Activated naive CD4-positive, alpha-beta T cell treated with anti-CD3 and anti-CD28 coated beads for 36 hours (primary cell): ENCODE measurements around the gene SERPINE2. TPM values are rescaled to one million over a fixed set of nuclear protein-coding genes. Genes with fewer than 3 reads are reported as not detected.

Experiments
- CTCF ChIA-PET: fragments of 350-600 bp; sonication (Branson Sonifier 250); formaldehyde crosslinking; loops from one replicate; lab custom pipeline; 2021; ENCODE audit warnings: antibody characterized with exemption; lab: Charles Lee
- DNase-seq: peaks from one replicate; pipeline ENCODE4 v3.0.0-alpha.2; 2020
- H3K27ac Mint-ChIP-seq: one replicate; pipeline ENCODE4 v1.8.0; 2021; ENCODE audit warnings: mild to moderate bottlenecking, mixed read lengths
- H3K27me3 Mint-ChIP-seq: one replicate; pipeline ENCODE4 v1.8.0; 2021; ENCODE audit warnings: low read depth, mixed read lengths
- H3K36me3 Mint-ChIP-seq: one replicate; pipeline ENCODE4 v1.8.0; 2021; ENCODE audit warnings: low read depth, mixed read lengths
- H3K4me1 Mint-ChIP-seq: one replicate; pipeline ENCODE4 v1.8.0; 2021; ENCODE audit warnings: low read depth, mixed read lengths
- H3K4me3 Mint-ChIP-seq: one replicate; pipeline ENCODE4 v1.8.0; 2021; ENCODE audit warnings: mild to moderate bottlenecking, moderate library complexity, mixed read lengths
- H3K9me3 Mint-ChIP-seq: one replicate; pipeline ENCODE4 v1.8.0; 2021; ENCODE audit warnings: mixed read lengths
- intact Hi-C: fragments of 100-400 bp; cut with micrococcal nuclease; formaldehyde crosslinking; loops from one replicate; pipeline ENCODE4 v1.15.1; 2023
- total RNA-seq, 2 experiments: library from RNA; stranded (reverse); gene quantifications; one replicate each; pipeline ENCODE4 v1.2.3, GENCODE V29; 2021

The SERPINE2 gene
- total RNA-seq, 2 experiments from 2014 or later = 64.6 to 69.5 TPM

GRCh38 chr2:224069172-224069571 is 30.1 kb upstream of the SERPINE2 start:
- DNase-seq = no peak
- no peaks in the 10 kb centered on the region for H3K9me3 Mint-ChIP-seq
- CTCF ChIA-PET = interaction anchor here (8.4 kb wide), 1 partner anchor 76 kb away, joined by 81 read pairs; no protein-coding TSS in a partner anchor
- peaks cover 3% of the 10 kb centered on the region for H3K27me3 Mint-ChIP-seq
- intact Hi-C loops = no loop called here
- no peaks in the 10 kb centered on the region for H3K36me3 Mint-ChIP-seq
- H3K27ac Mint-ChIP-seq = no peak overlapping the region
- no peaks in the 10 kb centered on the region for H3K4me1 Mint-ChIP-seq
- H3K4me3 Mint-ChIP-seq = no peak overlapping the region

DNA sequence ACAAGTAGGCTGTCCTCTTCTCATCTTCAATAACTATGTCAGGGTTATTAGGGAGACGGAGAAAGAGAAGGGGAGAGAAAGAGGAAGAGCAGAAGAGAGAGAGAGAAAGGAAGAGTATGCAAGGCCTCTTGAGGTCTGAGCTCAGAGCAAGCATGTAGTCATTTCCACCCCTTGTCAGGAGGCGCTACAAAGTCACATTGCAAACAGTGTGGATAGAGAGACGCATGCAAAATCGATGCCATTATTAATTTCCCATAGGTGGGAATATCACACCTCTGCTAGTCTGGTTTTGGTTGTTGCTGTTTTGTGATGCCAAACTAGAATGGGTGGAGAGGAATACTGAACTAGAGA is 24.2 kb upstream of the SERPINE2 start:
- intact Hi-C loops = no loop called here
- H3K4me3 Mint-ChIP-seq = no peak overlapping the region

GRCh38 chr2:224062481-224063297 is 23.6 kb upstream of the SERPINE2 start:
- no peaks in the 10 kb centered on the region for H3K4me1 Mint-ChIP-seq
- CTCF ChIA-PET = interaction anchor here (0.7 to 8.4 kb wide), 6 partner anchors 70 to 589 kb away, joined by 3 to 81 read pairs (median 4); no protein-coding TSS in a partner anchor
- H3K36me3 Mint-ChIP-seq = no peaks in the 10 kb centered on the region
- H3K27ac Mint-ChIP-seq = no peak overlapping the region
- no peaks in the 10 kb centered on the region for H3K27me3 Mint-ChIP-seq
- no peak for DNase-seq
- intact Hi-C loops = loop anchor here (1.0 kb wide), 2 partner anchors 69 to 92 kb away; no protein-coding TSS in a partner anchor
- H3K4me3 Mint-ChIP-seq = no peak overlapping the region
- H3K9me3 Mint-ChIP-seq = no peaks in the 10 kb centered on the region

More for the DNA sequence above, 24.2 kb upstream of the SERPINE2 start:
- DNase-seq = no peak
- Mint-ChIP-seq H3K27me3 (no peaks in the 10 kb centered on the region), H3K36me3 (no peaks in the 10 kb centered on the region), H3K9me3 (no peaks in the 10 kb centered on the region), H3K27ac (no peak overlapping the region), H3K4me1 (no peaks in the 10 kb centered on the region)
- CTCF ChIA-PET = interaction anchor here (0.8 to 8.4 kb wide), 4 partner anchors 70 to 220 kb away, joined by 3 to 81 read pairs (median 12); no protein-coding TSS in a partner anchor

DNA sequence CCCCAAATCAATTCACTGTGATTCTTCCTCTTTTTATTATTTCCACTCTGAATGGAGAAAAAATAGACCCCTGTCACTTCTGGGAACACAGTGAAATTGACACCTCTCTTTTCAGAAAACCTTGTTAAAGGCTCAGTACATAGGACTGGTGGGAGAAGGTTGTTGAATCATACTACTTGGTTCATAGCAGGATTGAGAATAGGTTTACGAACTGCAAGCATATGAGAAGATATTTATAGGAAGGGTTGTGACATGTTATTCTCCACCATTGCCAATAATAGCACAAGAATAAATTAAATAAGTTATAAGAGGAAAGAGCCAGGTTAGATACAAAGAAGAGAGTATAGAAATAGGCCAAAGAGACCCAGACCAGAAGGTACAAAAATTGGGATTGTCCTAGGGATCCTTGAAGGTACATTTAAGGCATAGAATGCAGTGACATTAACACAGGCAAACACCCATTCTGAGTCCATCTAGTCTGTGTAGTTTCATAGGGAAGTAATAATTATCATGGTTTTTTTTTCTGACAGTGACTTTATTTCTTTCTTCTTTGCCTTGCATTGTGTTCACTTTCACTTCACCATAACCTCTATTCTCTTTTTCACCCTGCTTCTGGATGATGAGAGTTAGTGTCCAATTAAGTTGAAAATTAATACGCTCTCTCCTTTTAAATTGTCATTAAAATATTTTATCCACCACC is 21.8 kb upstream of the SERPINE2 start:
- no peaks in the 10 kb centered on the region for H3K27me3 Mint-ChIP-seq
- no peak overlapping the region for H3K27ac Mint-ChIP-seq
- intact Hi-C loops = no loop called here
- CTCF ChIA-PET = interaction anchor here (0.8 to 8.4 kb wide), 4 partner anchors 10 to 91 kb away, joined by 3 to 81 read pairs (median 10); no protein-coding TSS in a partner anchor
- no peaks in the 10 kb centered on the region for H3K36me3 Mint-ChIP-seq
- H3K4me1 Mint-ChIP-seq = no peaks in the 10 kb centered on the region
- no peak overlapping the region for H3K4me3 Mint-ChIP-seq
- no peak for DNase-seq
- H3K9me3 Mint-ChIP-seq = no peaks in the 10 kb centered on the region

DNA sequence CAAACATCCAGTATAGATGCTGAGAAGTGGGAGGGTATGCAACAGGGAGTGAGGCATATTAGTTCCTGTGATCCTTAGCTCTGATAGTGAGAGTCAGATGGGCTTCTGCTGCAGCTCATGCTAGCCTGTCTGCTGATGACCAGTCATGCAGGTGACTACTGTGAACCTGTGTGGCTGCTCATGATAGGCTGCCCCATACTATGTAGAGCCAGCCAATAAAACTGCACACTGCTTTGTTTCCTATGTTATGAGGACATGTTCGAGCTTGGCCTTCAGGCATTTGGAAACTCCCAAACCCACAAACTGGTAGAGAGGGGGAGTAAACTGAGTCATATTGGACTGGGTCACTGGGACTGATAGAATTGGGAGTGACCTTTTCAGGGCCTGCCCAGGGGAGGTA is 20.1 kb upstream of the SERPINE2 start:
- intact Hi-C loops = no loop called here
- Mint-ChIP-seq H3K27me3 (no peaks in the 10 kb centered on the region), H3K4me1 (no peaks in the 10 kb centered on the region), H3K4me3 (no peak overlapping the region), H3K27ac (no peak overlapping the region), H3K36me3 (no peaks in the 10 kb centered on the region), H3K9me3 (peaks cover 2% of the 10 kb centered on the region)
- no peak for DNase-seq
- CTCF ChIA-PET = interaction anchor here (0.8 to 3.0 kb wide), 3 partner anchors 65 to 101 kb away, joined by 3 to 15 read pairs (median 3); no protein-coding TSS in a partner anchor

DNA sequence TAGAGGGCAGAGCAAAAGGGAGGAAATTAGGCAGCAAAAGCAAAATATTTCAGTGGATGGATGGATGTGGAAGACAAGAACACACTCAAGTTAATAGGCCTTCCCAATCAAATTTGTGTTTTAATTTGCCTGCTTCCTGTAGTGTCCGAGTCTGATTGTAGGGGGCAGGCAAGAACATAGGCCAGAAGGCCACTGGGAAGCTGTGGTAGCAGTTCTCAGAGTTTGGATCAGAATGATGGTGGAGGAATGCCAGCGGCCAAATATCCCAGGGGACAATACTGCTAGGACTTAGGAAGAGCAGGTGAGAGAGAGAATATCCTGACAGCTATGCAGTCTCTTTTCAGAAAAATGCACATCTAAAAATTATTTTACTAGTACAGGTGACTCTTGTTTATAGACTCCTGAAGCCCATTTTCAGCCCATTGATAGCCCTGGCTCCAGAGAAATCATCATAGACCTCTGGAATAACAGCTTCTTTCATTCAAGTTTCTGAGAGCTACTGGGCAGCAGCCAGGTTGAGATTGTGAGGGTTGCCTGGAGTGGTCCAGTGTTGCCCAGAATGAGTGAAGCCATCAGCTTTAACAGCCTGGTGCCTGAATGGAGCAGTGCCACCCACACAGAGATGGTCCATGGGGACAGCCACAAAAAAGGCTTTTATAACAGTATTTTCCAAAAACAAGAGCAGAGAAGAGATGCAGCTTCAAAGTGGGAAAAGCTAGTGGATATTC is 19.1 kb upstream of the SERPINE2 start:
- H3K4me3 Mint-ChIP-seq = no peak overlapping the region
- intact Hi-C loops = no loop called here
- CTCF ChIA-PET = interaction anchor here (0.7 to 3.0 kb wide), 3 partner anchors 51 to 88 kb away, joined by 3 to 15 read pairs (median 4); no protein-coding TSS in a partner anchor
- DNase-seq = no peak
- H3K9me3 Mint-ChIP-seq = peaks cover 2% of the 10 kb centered on the region
- H3K27me3 Mint-ChIP-seq = no peaks in the 10 kb centered on the region
- H3K36me3 Mint-ChIP-seq = no peaks in the 10 kb centered on the region
- peaks cover 2% of the 10 kb centered on the region for H3K4me1 Mint-ChIP-seq
- no peak overlapping the region for H3K27ac Mint-ChIP-seq

DNA sequence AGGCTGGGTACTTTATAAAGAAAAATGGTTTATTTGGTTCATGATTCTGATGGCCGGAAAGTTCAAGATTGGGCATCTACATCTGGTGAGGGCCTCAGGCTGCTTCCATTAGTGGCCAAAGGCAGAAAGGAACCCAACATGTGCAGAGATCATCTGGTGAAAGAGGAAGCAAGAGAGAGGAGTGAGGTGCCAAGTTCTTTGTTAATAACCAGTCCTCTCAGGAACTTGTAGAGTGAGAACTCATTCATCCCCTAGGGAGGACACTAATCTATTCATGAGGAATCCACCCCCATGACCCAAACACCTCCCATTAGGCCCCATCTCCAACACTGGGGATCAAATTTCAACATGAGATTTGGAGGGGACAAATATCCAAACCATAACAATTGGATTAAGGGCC is 17.8 kb upstream of the SERPINE2 start:
- H3K4me1 Mint-ChIP-seq = peaks cover 2% of the 10 kb centered on the region
- intact Hi-C loops = no loop called here
- peaks cover 2% of the 10 kb centered on the region for H3K9me3 Mint-ChIP-seq
- no peak overlapping the region for H3K27ac Mint-ChIP-seq
- CTCF ChIA-PET = interaction anchor here (0.6 to 1.1 kb wide), 2 partner anchors 63 to 107 kb away, joined by 3 read pairs; no protein-coding TSS in a partner anchor
- H3K4me3 Mint-ChIP-seq = no peak overlapping the region
- DNase-seq = no peak
- H3K27me3 Mint-ChIP-seq = peaks cover 4% of the 10 kb centered on the region
- no peaks in the 10 kb centered on the region for H3K36me3 Mint-ChIP-seq

DNA sequence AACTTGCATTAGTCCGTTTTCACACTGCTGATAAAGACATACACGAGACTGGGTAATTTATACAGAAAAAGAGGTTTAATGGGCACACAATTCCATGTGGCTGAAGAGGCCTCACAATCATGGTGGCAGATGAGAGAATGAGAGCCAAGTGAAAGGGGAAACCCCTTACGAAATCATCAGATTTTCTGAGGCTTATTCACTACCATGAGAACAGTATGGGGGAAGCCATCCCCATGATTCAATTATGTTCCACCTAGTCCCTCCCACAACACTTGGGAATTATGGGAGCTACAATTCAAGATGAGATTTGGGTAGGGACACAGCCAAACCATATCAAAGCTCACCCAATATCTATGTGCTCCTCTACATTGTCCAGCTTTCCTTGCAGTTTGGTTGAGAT is 16.0 kb upstream of the SERPINE2 start:
- H3K27me3 Mint-ChIP-seq = peaks cover 4% of the 10 kb centered on the region
- intact Hi-C loops = no loop called here
- CTCF ChIA-PET = interaction anchor here (0.9 kb wide), 1 partner anchor 62 kb away, joined by 3 read pairs; no protein-coding TSS in a partner anchor

GRCh38 chr2:224046752-224047151 is 7.7 kb upstream of the SERPINE2 start:
- Mint-ChIP-seq H3K9me3 (no peaks in the 10 kb centered on the region), H3K36me3 (no peaks in the 10 kb centered on the region), H3K27me3 (peaks cover 9% of the 10 kb centered on the region), H3K27ac (no peak overlapping the region), H3K4me3 (no peak overlapping the region), H3K4me1 (peaks cover 5% of the 10 kb centered on the region)
- intact Hi-C loops = no loop called here
- no peak for DNase-seq
- CTCF ChIA-PET = interaction anchor here (1.2 kb wide), 1 partner anchor 76 kb away, joined by 3 read pairs; no protein-coding TSS in a partner anchor

More for the DNA sequence above, 16.0 kb upstream of the SERPINE2 start:
- no peak overlapping the region for H3K4me3 Mint-ChIP-seq
- no peak for DNase-seq
- no peak overlapping the region for H3K27ac Mint-ChIP-seq
- H3K36me3 Mint-ChIP-seq = no peaks in the 10 kb centered on the region
- H3K9me3 Mint-ChIP-seq = peaks cover 2% of the 10 kb centered on the region
- H3K4me1 Mint-ChIP-seq = peaks cover 2% of the 10 kb centered on the region

- no peak for DNase-seq
- Mint-ChIP-seq H3K4me3 (no peak overlapping the region), H3K36me3 (no peaks in the 10 kb centered on the region), H3K27me3 (peaks cover 26% of the 10 kb centered on the region), H3K9me3 (no peaks in the 10 kb centered on the region), H3K27ac (no peak overlapping the region), H3K4me1 (peaks cover 16% of the 10 kb centered on the region)
- CTCF ChIA-PET = interaction anchor here (1.5 to 3.1 kb wide), 4 partner anchors 44 to 242 kb away, joined by 3 to 14 read pairs (median 7); no protein-coding TSS in a partner anchor
- intact Hi-C loops = no loop called here
These were observed 3.2 kb upstream of the SERPINE2 start for GRCh38 chr2:224042191-224042696.

DNA sequence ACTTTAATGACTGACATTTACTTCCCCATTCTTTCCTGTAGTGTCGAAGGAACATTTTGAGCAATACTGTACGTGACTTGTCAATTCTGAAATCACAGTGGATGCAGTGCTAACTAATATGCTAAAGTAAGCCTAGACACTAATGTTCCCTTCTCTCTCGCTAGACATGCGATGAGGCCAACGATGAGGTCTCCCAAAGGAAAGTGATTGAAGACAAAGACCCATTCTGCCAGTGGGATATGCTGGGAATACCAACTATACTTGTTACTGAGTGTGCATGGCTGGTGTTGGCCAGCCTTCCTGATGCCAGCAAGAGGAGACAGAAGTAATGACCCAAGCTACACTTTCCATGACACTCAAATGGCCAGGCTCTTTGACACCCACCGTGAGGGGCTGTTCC is 2.5 kb upstream of the SERPINE2 start:
- Mint-ChIP-seq H3K4me3 (no peak overlapping the region), H3K9me3 (no peaks in the 10 kb centered on the region), H3K27ac (no peak overlapping the region), H3K36me3 (no peaks in the 10 kb centered on the region), H3K4me1 (peaks cover 22% of the 10 kb centered on the region), H3K27me3 (peaks cover 29% of the 10 kb centered on the region)
- CTCF ChIA-PET = interaction anchor here (1.9 to 3.1 kb wide), 2 partner anchors 48 to 242 kb away, joined by 9 to 14 read pairs; no protein-coding TSS in a partner anchor
- DNase-seq = no peak
- intact Hi-C loops = no loop called here
